HG02840 (cell line): ENCODE measurements around the gene SUFU.

ENCODE experiments used
- ATAC-seq: cut with Tn5 transposase; IDR thresholded peaks from one replicate; pipeline ENCODE4 v1.9.1; 2021; ENCODE audit warnings: mild to moderate bottlenecking, moderate library complexity, moderate number of reproducible peaks; ENCODE audit not compliant: unreplicated experiment, low FRiP score

Gene SUFU

GRCh38 chr10:102546606-102547320, 43.0 kb downstream of the SUFU start:
- no peak for ATAC-seq

DNA sequence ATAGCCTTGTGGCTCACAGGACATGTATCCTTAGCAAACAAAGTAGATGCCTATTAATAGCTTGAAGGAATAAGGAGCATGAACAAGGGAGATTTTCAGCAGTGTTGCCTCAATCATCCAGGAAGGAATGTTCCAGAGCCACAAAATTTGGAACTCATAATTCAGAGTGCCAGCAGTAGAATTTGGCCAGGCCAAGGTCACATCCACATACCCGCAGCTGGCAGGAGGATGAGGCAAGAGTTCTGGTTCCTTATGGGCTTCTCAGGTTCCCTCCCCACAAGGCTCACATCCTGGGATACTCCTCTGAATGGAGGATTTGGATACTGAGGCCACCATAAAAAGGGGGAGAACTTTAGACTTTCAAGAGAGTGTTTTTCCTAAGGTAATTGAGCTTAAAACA, 45.8 kb downstream of the SUFU start:
- ATAC-seq, result no peak

DNA sequence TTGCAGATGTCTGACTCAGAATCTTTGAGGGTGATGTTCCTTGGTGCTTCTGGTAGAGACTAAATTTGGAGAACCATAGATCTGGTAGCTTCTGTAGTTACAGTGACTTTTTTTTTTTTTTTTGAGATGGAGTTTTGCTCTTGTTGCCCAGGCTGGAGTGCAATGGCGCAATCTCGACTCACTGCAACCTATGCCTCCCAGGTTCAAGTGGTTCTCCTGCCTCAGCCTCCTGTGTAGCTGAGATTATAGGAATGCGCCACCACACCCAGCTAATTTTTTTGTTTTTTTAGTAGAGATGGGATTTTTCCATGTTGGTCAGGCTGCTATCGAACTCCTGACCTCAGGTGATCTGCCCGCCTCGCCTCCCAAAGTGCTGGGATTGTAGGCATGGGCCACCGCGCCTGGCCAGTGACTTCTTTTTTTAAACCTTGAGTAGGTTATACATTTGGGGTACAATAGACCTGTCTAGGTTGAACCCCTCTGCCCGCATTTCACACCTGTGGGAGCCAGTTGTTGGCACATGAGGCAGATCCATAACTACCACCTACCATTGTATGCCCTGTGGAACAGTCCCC, 47.0 kb downstream of the SUFU start:
- no peak for ATAC-seq

- no peak for ATAC-seq
Measured at GRCh38 chr10:102552533-102552932, 48.8 kb downstream of the SUFU start.

- no peak for ATAC-seq
Measured at GRCh38 chr10:102553771-102554170, 50.0 kb downstream of the SUFU start.

DNA sequence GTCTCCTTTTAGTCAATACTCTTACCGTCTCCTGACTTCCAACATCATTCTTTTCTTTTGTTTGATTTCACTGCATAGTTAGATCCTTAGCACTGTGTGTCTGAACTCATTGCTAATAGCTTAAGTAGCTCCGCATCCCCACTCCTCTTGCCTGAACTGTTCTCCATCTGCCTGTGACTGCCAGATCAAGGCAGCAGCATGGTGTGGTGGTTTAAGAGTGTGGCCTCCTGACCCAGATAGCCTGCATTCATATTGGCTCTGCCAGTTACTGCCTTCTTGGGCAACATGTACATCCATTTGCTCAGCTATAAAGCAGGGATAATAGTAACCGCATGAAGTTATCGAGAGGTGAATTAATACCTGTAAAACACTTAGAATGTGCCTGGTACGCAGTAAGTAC, 50.8 kb downstream of the SUFU start:
- ATAC-seq, result no peak

DNA sequence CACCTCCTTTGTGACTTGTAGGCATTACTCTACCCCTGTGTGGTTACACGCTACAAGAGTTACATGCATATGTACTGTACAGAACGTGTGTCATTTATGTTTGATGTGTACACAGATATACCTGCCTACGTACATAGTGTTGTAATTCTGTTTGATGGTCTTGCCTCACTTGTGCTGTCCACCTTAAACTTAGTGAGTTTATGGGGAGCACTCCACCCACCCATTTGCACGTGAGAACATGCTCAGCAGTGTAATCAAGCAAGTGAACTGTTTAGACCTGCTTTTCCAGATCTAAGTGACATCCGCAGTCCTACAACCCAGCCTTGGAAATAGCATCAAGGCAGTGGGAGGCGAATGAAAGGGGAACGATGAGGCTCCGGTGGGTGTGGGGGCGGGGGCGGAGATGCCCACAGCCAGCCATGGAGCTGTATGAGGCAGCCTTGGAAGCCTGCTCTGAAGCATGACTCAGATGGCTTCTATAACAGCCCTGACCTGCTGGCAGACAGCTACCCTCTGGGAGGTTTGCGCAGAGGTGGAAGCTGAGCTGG, 52.1 kb downstream of the SUFU start:
- ATAC-seq, result no peak

DNA sequence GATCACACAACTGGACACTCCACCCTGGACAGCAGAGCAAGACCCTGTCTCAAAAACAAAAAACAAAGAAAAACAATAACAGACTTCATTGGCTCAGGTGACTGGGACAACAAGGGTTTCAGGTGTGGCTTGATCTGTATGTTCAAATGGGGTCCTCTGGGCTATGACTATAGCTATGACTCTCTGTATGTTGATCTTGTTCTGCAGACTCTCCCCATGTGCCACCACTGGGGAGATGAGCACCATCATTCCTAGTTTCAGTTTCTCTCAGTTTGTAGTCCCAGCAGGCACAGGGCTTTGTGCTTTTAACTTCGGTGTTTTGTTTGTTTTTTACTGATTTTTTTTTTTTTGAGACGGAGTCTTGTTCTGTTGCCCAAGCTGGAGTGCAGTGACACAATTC, 53.8 kb downstream of the SUFU start:
- no peak for ATAC-seq

DNA sequence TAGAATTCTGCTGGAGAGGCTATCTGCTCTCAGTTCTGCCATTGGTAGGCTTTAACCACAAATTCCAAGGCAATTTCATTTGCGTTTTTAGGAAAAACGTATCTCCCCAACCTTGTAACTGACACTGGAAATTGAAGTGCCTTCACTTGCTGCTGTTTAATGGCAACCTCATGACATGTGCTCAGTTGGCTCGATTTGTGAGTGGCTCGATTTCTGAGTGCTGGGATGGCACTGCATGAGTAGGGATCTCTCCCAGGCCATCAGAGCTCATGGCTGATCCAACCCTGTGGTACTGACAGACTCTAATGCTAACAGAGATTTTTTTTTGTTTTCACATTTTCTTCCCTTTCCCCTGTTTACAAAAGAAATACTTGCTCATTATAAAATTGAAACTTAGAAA, 56.0 kb downstream of the SUFU start:
- ATAC-seq, result no peak

- no peak for ATAC-seq
Measured at GRCh38 chr10:102564209-102564834, 60.5 kb downstream of the SUFU start.

DNA sequence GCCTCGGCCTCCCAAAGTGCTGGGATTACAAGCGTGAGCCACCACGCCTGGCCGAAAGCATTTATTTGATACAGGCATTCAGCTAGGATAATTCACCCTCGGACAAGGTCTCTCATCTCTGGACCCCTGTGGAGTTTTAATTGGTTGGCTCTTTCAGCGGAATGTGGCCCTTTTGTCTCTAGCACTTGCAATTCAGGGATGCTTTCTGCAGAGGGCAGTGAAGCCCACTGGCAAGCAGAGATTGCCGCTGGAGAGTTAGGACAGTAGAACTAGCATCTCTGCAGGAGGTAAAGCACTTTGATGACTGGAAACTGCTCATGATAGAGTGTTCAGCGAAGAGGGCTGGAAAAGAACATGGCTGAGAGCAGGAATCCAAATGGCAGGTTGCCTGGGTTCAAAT, 62.0 kb downstream of the SUFU start:
- no peak for ATAC-seq

- ATAC-seq, result no peak
Measured at GRCh38 chr10:102578782-102579181, 75.0 kb downstream of the SUFU start.

- ATAC-seq, result no peak
Measured at GRCh38 chr10:102579328-102579727, 75.6 kb downstream of the SUFU start.

- no peak for ATAC-seq
Measured at GRCh38 chr10:102580230-102580629, 76.5 kb downstream of the SUFU start.

GRCh38 chr10:102581401-102581800, 77.6 kb downstream of the SUFU start:
- ATAC-seq, result no peak

DNA sequence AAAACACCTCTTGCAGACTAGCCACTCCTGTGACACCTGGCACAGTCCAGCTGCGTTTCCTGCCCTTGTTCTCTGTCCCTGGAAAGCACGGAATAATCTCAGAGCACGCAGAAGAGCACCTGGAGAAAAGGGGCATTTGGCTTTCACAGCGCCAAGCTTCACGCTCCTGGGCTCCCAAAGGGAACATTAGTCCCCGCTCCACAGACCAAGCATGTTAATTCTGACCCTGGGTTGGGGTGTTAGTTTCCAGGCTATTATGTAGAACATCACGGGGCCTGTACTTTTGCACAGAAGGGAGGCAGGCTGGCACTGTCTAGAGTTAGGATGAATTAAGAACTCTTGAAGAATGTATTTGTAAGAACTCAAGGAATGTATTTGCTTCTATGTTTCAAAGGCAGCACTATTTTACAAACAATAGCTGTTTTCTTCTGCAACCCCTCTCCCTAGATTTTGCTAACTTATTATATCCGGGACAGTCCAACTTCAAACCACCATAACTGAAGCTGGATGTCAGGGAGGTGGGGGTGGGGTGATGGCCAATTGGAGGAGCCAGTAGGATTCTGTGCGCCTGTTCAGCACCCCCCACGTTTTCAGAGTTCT, 78.3 kb downstream of the SUFU start:
- ATAC-seq, result no peak

- ATAC-seq, result no peak
Measured at GRCh38 chr10:102583435-102584417, 80.0 kb downstream of the SUFU start.

GRCh38 chr10:102585026-102585425, 81.3 kb downstream of the SUFU start:
- no peak for ATAC-seq

DNA sequence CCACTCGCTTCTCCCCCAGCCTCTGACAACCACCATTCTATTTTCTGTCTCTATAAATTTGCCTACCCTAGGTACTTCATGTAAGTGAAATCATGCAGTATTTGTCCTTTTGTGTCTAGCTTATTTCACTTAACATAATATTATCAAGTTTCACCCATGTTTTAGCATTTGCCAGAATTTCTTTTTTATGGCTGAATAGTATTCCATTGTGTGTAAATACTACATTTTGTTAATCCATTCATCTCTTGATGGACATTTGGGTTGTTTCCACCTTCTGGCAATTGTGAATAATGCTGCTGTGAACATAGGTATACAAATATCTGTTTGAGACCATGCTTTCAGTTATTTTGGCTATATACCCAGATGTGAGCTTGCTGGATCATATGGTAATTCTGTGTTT, 83.1 kb downstream of the SUFU start:
- ATAC-seq, result no peak

DNA sequence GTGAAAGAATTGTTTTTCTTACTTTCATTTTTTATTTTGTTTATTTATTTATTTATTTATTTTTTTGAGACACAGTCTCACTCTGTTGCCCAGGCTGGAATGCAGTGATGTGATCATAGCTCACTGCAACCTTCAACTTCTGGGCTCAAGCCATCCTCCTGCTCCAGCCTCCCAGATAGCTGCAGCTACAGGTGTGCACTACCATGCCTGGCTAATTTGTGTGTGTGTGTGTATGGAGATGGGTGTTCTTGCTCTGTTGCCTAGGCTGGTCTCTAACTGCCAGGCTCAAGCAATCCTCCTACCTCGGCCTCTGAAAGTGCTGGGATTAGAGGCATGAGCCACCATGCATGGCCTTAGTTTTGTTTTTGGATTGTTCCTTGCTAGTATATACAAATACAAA, 85.1 kb downstream of the SUFU start:
- no peak for ATAC-seq
